Measurements from ENCODE around the gene ADTRP. TPM values are rescaled to one million over a fixed set of nuclear protein-coding genes. Genes with fewer than 3 reads are reported as not detected.

The ADTRP gene
- total and polyA plus RNA-seq, 2 donors = 7.0 to 7.7 TPM

Other genes starting within 250 kb of the ADTRP start
- 1.8 TPM for gene TMEM170B, start 241.1 kb downstream of the ADTRP start, total RNA-seq
- gene TMEM170B, start 241.1 kb downstream of the ADTRP start, polyA plus RNA-seq = 1.7 TPM
- gene HIVEP1, start 233.5 kb upstream of the ADTRP start, total RNA-seq = 24.9 TPM
- gene HIVEP1, start 233.5 kb upstream of the ADTRP start, polyA plus RNA-seq = 8.7 TPM